Hematopoietic multipotent progenitor cell treated with erythropoietin and hydrocortisone succinate and interleukin-3 and kit ligand, for 6 days (in vitro differentiated cells): ENCODE results near the gene CCR7.
"Not testable (repeated sequence)": the region's sequence is repeated elsewhere in the genome, so short reads cannot be mapped to it uniquely, and the experiment has no call there.

ENCODE experiments used
- DNase-seq: peaks from one replicate; pipeline ENCODE4 v3.0.0-alpha.2; 2015

Gene CCR7

DNA sequence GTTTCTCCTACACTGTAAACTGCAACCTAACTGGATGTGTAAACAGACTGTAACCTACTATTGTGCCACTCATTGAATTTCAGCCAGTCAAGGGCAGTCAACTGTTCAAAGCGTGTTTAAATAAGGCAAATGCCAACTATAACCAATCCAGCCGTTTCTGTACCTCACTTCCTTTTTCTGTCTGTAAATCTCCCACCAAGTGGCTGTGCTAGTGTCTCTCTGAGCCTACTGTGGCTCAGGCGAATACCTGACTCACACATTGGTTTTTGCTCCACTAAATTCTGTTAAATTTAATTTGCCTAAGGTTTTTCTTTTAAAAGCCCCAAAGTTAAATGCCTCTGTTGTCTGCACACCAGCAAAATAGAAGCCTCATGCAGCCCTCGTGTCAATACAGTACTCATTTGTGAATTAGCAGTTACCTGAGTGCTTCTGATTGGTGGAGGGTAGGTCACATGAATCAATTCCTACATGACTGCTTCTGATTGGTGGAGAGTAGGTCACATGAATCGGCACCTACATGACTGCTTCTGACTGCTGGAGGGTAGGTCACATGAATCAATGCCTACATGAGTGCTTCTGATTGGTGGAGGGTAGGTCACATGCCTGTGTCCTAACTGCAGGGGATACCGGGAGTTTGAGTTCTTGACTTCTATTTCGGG lies 31.1 kb upstream of the CCR7 start:
- DNase-seq, result no peak

DNA sequence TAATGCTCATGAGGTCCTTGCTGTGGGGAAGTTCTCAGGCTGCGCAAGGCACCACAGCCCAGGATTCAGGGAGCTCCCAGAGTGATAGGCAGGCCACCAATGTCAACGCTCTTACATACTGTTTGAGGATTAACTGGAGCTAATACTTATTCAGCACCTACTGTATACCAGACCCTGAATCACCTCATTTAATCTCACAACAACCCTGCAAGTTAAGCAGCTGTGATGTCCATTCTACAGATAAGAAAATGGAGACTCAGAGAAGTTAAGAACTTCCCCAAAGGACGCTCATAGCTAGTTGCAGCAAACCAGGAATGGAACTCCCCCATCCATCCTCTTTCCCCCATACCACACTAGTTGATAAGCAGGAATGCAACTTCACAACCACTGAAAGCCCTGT lies 25.5 kb upstream of the CCR7 start:
- no peak for DNase-seq

DNA sequence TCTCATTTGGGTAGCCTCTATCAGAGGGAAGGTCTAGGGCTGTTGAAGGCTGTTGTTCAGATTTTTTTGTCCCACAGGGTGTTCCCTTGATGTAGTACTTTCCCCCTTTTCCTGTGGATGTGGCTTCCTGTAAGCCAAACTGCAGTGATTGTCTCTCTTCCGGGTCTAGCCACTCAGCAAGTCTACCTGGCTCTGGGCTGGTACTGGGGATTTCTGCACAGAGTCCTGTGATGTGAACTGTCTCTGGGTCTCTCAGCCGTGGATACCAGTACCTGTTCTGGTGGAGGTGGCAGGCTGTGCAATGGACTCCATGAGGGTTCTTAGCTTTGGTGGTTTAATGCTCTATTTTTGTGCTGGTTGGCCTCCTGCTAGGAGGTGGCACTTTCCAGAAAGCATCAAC lies 23.3 kb upstream of the CCR7 start:
- no peak for DNase-seq

DNA sequence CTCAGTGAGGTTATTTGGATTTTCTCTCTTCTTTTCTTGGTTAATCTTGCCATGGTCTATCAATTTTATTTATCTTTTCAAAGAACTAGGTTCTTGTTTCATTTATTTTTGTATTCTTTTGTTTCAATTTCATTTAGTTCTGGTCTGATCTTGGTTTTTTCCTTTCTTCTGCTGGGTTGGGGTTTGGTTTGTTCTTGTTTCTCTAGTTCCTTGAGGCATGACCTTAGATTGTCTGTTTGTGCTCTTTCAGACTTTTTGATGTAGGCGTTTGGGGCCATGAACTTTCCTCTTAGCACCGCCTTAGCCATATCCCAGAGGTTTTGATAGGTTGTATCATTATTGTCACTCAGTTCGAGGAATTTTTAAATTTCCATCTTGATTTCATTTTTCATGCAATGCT lies 21.0 kb upstream of the CCR7 start:
- DNase-seq, result not testable (repeated sequence)

DNA sequence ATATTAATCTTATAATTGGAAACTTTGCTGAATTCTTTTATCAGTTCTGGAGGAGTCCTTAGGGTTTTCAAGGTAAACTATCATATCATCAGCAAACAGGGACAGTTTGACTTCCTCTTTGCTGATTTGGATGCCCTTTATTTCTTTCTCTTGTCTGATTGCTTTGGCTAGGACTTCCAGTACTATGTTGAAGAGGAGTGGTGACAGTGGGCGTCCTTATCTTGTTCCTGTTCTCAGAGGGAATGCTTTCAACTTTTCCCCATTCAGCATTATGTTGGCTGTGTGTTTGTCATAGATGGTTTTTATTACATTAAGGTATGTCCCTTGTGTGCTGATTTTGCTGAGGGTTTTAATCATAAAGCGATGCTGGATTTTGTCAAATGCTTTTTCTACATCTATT lies 19.7 kb upstream of the CCR7 start:
- DNase-seq, result not testable (repeated sequence)

DNA sequence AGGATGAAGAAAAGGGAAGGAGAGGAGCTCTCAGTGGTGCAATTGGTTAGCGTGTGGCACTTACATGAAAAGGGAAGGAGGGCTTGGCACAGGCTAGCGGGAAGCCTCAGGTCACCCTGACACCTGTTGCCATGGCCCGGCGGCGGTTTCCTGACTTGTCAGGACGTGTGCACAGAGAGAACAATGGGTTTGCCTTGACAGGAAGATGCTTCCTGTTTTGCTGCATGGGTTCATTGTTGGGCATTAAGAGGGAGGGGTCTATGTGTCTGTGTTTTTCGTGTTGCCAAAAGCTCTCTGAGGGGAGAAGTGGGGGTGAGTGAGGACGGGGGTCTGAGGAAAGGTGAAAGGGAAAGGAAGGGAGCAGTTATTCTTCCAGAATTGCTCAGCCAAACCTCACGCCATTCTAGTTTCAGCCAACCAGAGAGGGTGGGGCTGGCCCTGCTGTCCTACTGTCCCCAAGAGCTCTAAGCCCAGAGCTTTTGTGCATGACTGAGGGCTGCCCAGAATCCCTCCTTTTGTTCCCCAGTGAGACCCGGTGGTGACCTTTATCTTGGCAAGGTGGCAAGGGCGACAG lies 17.1 kb upstream of the CCR7 start:
- peak; percentile 56 for DNase-seq

DNA sequence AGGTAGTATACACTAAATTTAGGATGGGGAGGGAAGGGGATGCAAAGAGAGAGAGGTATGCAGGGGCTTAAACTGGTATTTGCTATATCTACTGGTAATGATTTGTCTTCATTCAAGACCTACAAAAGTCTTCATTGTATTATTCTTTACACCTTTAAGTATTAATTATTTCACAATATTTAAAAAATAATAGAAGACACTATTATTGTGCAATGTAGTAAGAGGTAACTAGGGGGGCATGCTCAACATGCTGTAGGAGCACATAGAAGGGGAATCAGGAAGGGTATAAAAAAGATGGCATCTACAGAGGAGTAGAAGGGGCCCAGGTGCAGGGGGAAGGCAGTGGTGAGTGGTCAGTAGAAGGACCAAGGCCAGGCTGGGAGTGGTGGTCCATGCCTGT lies 14.9 kb upstream of the CCR7 start:
- DNase-seq, result no peak

DNA sequence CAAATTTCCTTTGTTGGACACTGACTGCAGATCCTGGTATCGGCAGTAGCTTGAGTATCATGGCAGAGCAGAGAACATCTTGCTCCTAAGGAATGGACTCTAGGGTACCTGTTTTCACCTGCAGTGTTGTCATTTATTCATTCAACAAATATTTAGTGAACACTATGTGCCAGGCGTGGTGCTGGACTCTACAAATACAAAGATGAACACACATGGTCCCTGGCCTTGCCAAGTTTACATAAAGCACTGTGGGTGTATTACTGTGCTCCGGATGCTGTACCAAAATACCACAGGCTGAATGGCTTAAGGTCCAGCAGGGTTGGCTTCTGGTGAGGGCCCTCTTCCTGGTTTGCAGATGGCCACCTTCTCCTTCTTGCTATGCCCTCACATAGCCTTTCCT lies 14.2 kb upstream of the CCR7 start:
- no peak for DNase-seq

DNA sequence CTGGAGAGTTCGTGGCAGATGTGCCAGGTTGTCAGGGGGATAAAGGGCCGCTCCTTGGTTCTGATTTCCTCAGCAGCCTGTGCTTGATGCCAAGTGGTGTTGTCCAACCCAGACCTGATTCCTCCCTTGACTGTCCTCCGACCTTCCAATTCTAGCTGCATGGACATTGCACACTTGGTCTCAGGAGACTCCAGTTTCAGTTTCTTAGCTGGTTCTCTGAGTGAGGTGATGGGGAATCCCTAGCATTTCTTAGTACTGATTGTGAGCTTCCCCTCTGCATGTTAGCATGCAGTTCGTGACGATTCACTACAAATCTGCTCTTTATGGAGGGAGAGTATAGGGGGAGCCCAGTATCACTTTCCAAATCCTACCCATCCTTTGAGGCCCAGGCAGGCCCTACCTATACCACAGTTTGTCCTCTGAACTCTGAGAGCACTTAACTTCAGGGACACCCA lies 12.4 kb upstream of the CCR7 start:
- no peak for DNase-seq

DNA sequence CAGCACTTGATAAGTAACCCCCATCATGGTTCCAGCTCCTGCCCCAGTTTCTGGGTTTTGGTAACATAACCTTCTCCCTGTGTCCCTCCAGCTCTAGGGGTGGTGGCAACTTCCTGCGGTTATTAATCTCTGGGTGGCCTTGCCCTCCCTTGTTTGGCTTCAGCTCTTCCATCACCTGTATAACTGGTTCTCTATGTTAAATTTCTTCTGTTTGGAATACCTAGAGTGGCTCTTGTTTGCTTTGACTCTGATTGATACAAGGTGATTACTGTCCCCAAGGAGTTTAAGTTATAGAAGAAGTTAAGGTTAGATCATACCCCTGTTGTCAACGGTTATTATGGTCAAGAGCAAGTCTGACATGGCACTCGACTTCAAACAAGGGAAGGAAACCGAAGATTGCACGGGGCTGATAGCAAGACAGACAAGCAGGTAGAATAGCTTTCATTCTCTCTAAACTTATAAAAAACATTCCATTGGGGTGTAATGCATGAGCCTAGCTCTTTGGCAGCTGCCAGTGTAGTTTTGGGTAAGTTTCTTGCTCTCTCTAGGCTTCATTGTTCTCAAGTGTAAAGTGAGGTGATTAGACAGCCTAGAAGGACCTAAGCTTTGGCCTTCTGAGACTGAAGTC lies 11.0 kb upstream of the CCR7 start:
- DNase-seq, result no peak

DNA sequence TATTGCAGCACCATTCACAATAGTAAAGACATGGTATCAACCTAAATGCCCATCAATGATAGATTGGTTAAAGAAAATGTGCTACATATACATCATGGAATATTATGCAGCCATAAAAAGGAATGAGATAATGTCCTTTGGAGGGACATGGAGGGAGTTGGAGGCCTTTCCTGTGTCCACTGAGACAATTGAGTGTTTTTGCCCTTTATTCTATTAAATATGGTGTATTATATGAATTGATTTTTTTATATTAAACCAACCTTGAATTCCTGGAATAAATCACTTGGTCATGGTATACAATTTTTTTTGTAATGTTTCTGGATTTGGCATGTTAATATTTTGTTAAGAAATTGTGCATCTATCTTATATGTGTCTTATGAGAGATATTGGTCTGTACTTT lies 9.0 kb upstream of the CCR7 start:
- no peak for DNase-seq

DNA sequence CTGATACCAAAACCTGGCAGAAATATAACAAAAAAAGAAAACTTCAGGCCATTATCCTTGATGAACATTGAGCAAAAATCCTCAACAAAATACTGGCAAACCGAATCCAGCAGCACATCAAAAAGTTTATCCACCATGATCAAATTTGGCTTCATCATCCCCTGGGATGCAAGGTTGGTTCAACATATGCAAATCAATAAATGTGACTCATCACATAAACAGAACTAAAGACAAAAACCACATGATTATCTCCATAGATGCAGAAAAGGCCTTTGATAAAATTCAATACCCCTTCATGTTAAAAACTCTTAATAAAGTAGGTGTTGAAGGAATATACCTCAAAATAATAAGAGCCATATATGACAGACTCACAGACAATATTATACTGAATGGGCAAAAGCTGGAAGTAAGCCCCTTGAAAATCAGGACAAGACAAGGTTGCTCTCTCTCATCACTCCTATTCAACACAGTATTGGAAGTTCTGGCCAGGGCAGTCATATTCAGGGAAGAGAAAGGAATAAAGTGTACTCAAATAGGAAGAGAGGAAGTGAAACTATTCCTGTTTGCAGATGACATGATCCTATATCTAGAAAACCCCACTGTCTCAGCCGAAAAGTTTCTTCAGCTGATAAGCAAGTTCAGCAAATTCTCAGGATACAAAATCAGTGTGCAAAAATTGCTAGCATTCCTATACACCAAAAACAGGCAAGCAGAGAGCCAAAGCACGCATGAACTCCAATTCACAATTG lies 7.1 kb upstream of the CCR7 start:
- DNase-seq, result not testable (repeated sequence)

DNA sequence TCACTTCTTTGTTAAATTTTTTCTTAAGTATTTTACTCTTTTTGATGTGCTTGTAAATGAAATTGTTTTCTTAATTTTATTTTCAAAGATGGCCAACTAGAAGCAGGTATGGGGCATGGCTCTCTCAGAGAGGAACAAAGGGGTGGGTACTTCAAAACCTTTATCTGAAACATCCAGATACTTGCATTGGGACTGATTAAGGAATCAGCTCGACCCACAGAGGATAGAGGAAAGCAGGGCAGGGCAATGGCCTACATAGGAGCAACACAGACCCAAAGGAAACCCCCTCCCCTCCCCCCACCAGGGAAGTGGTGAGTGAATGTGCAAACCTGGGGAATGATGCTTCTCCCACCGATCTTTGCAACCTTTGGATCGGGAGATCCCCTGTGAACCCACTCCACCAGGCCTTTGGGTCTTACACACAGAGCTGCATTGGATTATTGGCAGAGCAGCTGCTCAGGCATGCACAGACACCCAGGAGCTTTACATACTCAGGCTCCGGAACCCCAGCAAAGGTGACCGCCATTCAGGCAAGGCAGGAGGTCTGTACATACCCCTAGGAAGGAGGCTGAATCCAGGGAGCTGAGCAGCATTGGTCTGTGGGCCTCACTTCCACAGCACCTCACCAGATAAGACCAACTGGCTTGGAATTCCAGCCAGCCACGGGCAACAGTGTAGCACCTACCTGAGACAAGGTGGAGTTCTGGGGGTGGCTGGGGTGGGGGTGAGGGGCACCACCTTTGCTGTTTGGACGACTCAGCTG lies 3.0 kb upstream of the CCR7 start:
- peak; percentile 83 for DNase-seq

DNA sequence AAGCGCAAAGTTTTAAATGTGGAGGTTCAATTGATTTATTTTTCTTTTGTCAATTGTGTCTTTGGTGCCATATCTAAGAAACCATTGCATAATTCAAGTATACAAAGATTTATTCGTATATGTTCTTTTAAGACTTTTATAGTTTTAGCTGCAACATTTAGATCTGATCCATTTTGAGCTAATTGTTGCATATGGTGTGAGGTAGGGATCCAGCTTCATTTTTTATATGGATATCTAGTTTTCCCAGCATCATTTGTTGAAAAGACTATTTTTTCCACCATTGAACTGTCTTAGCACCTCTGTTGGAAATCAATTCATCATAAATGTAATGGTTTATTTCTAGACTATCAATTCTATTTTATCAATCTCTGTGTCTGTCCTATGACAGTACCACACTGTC lies 2.1 kb upstream of the CCR7 start:
- no peak for DNase-seq

DNA sequence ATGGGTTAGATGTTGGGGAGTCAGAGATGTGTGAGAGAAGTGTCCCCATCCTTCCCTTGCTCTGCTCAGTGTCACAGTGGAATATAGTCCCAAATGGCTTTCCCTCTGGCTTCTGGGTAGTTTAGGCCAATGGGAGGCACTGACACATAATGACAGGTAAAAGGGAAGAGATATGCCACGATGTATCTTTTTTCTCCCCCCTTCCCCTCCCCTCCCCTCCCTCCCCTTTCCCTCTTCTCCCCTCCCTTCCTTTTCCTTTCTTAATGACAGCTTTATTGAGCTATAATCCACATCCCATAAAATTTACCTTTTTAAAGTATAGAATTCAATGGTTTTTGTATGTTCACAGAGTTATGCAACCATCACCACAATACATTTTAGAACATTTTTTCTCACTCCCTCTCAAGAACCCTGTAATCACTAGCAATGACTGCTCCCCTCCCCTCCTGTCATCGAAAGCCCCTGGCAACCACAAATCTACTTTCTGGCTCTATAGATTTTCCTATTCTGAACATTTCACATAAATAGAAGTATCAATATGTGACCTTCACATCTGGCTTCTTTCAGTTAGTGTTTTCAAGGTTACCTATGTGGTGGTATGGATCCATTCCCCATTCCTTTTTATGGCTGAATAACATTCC lies 617 bp upstream of the CCR7 start:
- DNase-seq, result no peak

DNA sequence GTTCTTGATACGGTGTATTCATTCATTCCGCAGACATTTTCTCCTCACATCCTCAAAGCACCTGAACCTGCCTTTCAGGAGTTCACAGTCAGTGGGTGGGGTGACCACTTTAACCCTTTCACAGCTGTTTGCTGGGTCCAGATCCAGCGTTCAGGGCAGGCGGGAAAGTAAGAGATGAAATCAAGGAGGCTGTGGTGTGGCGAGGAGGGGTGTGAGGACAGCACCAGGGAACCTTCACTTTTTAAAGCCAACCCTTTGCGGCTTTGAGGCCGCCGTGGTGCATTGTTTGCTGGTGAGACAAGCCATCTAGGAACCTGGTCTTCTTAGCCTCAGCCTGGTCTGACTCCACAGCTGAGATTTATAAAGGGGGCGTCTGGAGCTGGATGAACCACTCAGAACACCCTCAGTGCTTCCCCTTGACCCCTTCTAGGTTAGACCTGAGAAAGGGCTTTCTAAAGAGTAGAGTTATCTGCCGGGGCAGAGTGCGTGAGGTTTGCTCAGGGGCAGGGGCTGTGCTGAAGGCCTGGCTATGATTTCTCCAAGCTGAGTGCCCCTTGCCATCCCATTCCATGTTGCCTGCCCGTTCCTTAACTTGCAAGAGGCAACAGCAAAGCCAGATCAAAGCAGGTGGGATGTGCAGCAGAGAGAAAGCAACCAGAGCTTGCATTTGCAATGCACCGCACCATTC lies 933 bp downstream of the CCR7 start:
- DNase-seq, result no peak

DNA sequence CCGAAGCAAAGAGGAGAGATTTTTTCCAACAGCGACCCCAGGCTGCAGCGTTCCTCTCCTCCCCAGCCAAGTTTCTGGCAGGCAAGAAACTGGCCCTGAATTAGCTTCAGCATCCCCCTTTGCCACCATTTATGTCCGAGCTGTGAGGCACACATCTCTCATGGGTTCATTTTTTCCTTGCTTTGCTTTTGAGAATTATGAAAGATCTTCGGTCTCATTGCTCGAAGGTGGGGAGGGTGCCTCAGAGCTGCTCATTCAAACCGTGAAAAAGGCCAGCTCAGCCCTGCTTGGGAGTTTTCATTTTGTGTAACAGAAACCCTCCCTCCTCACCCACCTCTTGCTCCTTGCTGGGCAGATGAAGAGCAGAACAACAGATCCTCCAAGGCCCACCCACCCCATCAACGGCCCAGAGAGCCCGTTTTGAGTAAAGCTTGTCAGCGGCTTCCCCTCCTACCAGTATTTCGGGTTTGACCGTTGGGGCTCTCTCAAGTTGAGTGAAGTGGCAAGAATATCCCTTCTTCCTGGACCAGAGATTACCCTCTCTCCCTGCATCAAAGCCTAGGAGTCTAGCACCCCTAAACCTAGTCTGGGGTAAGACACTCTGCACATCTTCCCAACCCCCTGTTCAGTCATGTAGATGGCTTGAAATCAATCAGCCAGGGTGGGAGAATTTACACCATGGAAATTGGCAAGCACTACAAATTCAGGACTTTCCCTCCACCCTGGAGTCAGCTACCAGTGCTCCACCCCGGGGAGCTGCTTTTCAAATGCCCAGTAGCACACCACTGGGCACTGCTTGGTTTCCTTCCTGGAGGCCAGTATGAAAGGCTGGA lies 1.8 kb downstream of the CCR7 start:
- DNase-seq, result no peak

DNA sequence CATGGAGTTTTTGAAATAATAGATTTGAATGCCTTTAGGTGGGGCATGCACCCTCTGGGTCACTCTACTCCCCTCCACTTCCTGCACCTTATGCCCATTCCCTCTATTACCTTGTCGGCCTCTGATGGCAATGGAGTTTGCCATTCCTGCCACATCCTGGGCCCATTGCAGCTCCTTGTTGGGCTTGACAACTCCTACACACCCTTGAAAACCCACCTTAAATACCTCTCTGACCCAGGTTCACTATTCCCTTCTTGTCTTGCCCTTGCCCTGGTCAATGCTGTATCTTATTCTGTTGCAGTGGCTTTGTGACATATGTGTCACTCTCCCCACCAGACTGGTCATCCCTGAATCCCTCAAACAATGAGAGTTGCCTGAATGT lies 2.4 kb downstream of the CCR7 start:
- no peak for DNase-seq

DNA sequence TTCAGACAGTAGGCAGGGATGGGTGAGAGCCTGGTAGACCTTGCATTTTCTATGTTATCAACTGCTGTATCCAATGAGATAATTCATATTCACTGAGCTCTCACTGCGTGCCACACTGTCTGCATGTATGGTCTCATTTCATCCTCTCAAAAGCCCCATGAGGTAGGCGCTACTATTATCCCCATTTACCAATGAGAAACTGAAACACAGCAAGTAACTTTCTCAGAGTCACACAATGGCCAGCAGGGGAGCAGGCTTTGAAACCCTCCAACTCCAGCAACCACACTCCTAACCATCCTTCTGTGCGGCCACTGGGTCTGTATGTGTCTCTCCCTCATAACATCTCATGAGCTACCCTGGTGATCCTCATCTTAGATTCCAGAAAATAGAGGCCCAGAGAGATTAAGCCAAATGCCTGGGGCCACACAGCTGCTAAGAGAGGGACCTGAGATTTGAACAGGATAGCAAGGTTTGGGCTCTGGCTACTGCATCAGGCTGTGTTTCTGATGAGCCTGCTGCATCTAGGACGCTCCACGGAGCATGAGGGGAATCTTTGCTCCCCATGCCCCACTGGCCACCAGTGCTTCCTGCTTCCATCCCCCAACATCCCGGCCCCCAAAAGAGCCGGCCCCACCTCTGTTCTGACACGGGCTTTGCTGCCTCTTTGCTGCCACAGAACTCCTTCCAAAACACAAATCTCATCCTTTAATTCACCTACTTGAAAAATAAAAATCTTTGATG lies 3.2 kb downstream of the CCR7 start:
- DNase-seq, result peak; percentile 39

DNA sequence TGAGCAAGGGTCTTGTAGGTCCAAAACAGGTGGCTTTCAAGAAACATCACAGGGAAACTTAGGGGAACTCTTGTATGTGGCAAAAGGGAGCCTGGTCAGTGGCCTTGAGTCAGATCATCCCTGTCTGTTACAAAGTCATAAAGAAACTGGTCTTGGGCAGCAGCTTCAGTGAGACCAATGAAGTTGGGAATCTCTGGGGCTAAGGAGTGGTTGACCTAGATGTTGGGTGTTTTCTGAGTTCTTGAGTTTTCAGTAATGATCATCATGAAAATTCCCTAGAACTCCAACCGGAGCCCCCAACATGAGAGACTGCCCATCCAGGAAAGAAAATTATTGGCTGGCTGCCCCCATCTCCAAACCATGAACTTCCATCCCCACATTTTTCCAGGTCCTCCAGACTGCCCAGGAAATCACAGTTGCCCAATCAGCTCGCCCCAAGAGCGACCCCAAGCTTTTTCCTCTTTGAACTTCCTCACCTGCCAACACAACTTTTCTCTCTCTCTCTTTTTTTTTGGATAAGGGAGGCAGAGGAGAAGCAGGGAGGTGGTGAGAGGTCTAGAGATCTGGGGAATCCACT lies 3.9 kb downstream of the CCR7 start:
- no peak for DNase-seq
